ENCODE data around the gene CBX1. TPM values are rescaled to one million over a fixed set of nuclear protein-coding genes. Genes with fewer than 3 reads are reported as not detected.

Gene CBX1
- total RNA-seq, 1 donor from 2014 or later: 22.1 TPM

- FAIRE-seq: no peak
- Histone ChIP-seq H3K27me3 (ENCODE audit: control insufficient read depth, insufficient read depth, low read length) (no peaks in the 10 kb centered on the region), H3K4me3 (ENCODE audit: low read depth, low read length) (no peak overlapping the region), H3K36me3 (ENCODE audit: control insufficient read depth, insufficient read depth, low read length) (peaks cover 4% of the 10 kb centered on the region)
- DNase-seq (ENCODE audit: low read depth): no peak
- TF ChIP-seq, protein P1, sequence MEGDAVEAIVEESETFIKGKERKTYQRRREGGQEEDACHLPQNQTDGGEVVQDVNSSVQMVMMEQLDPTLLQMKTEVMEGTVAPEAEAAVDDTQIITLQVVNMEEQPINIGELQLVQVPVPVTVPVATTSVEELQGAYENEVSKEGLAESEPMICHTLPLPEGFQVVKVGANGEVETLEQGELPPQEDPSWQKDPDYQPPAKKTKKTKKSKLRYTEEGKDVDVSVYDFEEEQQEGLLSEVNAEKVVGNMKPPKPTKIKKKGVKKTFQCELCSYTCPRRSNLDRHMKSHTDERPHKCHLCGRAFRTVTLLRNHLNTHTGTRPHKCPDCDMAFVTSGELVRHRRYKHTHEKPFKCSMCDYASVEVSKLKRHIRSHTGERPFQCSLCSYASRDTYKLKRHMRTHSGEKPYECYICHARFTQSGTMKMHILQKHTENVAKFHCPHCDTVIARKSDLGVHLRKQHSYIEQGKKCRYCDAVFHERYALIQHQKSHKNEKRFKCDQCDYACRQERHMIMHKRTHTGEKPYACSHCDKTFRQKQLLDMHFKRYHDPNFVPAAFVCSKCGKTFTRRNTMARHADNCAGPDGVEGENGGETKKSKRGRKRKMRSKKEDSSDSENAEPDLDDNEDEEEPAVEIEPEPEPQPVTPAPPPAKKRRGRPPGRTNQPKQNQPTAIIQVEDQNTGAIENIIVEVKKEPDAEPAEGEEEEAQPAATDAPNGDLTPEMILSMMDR (IDR thresholded peaks at IDR 0.05; ENCODE audit: insufficient read depth, low read length, severe bottlenecking): no peak
These were observed 34.0 kb downstream of the CBX1 start for GRCh38 chr17:48067245-48067644.

GRCh38 chr17:48066656-48067055 is 34.6 kb downstream of the CBX1 start:
- H3K4me3 ChIP-seq (ENCODE audit: low read depth, low read length): no peak overlapping the region
- DNase-seq (ENCODE audit: low read depth) (no peak), FAIRE-seq (no peak)
- no peaks in the 10 kb centered on the region for H3K27me3 ChIP-seq (ENCODE audit: control insufficient read depth, insufficient read depth, low read length)
- H3K36me3 ChIP-seq (ENCODE audit: control insufficient read depth, insufficient read depth, low read length): peaks cover 6% of the 10 kb centered on the region
- TF ChIP-seq, protein P1 (IDR thresholded peaks at IDR 0.05; ENCODE audit: insufficient read depth, low read length, severe bottlenecking): no peak

- H3K27me3 ChIP-seq (ENCODE audit: control insufficient read depth, insufficient read depth, low read length): no peaks in the 10 kb centered on the region
- no peak overlapping the region for H3K4me3 ChIP-seq (ENCODE audit: low read depth, low read length)
- TF ChIP-seq, protein P1 (IDR thresholded peaks at IDR 0.05; ENCODE audit: insufficient read depth, low read length, severe bottlenecking): no peak
- H3K36me3 ChIP-seq (ENCODE audit: control insufficient read depth, insufficient read depth, low read length): peaks cover 6% of the 10 kb centered on the region
- DNase-seq (ENCODE audit: low read depth) (no peak), FAIRE-seq (no peak)
These were observed 35.1 kb downstream of the CBX1 start for GRCh38 chr17:48066192-48066591.

- peaks cover 15% of the 10 kb centered on the region for H3K36me3 ChIP-seq (ENCODE audit: control insufficient read depth, insufficient read depth, low read length)
- H3K27me3 ChIP-seq (ENCODE audit: control insufficient read depth, insufficient read depth, low read length): no peaks in the 10 kb centered on the region
- H3K4me3 ChIP-seq (ENCODE audit: low read depth, low read length): no peak overlapping the region
- TF ChIP-seq, protein P1 (IDR thresholded peaks at IDR 0.05; ENCODE audit: insufficient read depth, low read length, severe bottlenecking): no peak
- FAIRE-seq: no peak
- DNase-seq (ENCODE audit: low read depth): no peak
These were observed 36.6 kb downstream of the CBX1 start for GRCh38 chr17:48064638-48065037.

- TF ChIP-seq, protein P1 (IDR thresholded peaks at IDR 0.05; ENCODE audit: insufficient read depth, low read length, severe bottlenecking): no peak
- Histone ChIP-seq H3K36me3 (ENCODE audit: control insufficient read depth, insufficient read depth, low read length) (peaks cover 26% of the 10 kb centered on the region), H3K4me3 (ENCODE audit: low read depth, low read length) (no peak overlapping the region), H3K27me3 (ENCODE audit: control insufficient read depth, insufficient read depth, low read length) (no peaks in the 10 kb centered on the region)
- FAIRE-seq (no peak), DNase-seq (ENCODE audit: low read depth) (no peak)
These were observed 39.0 kb downstream of the CBX1 start for GRCh38 chr17:48062273-48062672.

DNA sequence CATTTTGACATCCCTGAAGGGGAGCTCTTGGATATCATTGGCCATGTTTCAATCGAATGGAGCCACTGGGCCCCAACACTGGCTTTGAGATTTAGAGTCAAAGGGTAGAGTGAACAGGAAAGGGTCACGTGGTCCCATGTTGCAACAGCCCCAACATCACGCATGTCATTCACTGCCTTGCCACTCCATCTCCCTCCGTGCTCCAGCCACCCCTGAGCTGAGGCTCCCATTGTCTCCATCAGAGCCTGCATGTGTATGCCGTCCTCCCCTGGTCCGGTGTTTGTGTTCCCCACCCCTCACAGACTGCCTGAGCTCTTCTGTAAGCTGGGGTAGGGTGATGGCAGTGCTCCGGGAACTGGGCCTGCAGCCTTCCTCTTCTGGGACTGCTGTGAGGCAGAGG is 41.0 kb downstream of the CBX1 start:
- peaks cover 35% of the 10 kb centered on the region for H3K36me3 ChIP-seq (ENCODE audit: control insufficient read depth, insufficient read depth, low read length)

More for the DNA sequence above, 41.0 kb downstream of the CBX1 start:
- TF ChIP-seq, protein P1 (IDR thresholded peaks at IDR 0.05; ENCODE audit: insufficient read depth, low read length, severe bottlenecking): no peak
- FAIRE-seq (no peak), DNase-seq (ENCODE audit: low read depth) (no peak)
- no peaks in the 10 kb centered on the region for H3K27me3 ChIP-seq (ENCODE audit: control insufficient read depth, insufficient read depth, low read length)
- no peak overlapping the region for H3K4me3 ChIP-seq (ENCODE audit: low read depth, low read length)
